Thyroid gland (tissue), 4 donors: Measurements from ENCODE around the gene GCFC2.

Experiments
- CTCF ChIP-seq, 6 experiments: fragments of 200-600 bp in 3 of 6; fragments of 450-650 bp in 3 of 6; sonication (generic) in 3 of 6; IDR thresholded peaks; one replicate each; pipeline ENCODE4 v1.5.1; 2016 to 2019; ENCODE audit warnings: antibody characterized with exemption in 6 of 6, mild to moderate bottlenecking in 2 of 6, inconsistent platforms in 1 of 6, moderate library complexity in 1 of 6
- POLR2A ChIP-seq, 2 donors: fragments of 450-650 bp; IDR thresholded peaks; one replicate each; pipeline ENCODE4 v1.6.1; 2017; ENCODE audit warnings: antibody characterized with exemption in 2 of 2, mild to moderate bottlenecking in 2 of 2, moderate library complexity in 1 of 2

- TF ChIP-seq CTCF (IDR thresholded peaks at IDR 0.05), result no peak
- no peak for TF ChIP-seq POLR2A (IDR thresholded peaks at IDR 0.05)
These were observed 43.8 kb downstream of the GCFC2 start for GRCh38 chr2:75666911-75667310.
